ENCODE results near the gene RPL19.

DNA sequence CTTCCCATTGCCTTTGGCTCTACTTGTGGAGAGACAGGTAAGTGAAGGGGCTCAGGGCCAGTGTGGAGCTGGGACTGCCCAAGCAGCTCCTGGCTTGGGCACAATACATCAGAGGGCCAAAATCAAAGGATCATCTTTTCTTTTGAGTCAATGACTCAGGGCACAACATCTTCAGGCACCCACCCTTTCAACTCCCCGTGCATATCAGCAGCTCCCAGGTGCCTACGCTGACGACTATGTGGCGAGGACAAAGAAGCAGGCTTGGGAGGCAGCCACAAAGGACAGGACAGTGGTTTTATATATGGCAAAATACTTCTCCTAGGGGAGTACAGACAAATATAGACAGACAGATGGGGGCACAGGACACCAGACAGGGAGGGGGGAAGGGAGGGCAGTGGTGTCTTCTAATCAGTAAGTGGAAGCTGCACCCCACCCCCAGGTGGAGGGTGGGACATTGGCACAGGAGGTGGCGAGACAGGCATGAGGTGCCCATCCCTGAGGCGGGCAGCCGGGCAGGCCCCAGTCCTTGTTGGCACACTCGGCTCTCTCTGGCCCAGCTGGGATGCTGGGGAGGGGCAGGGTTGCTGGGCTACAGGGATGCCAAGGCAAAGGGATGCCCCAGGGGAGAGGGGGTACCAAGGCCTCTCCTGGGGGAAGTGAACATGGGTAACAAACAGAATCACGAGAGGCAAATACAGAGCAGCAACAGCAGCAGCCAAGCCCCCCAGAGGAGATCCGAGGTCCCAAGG, 26.4 kb upstream of the RPL19 start:
- TF ChIP-seq, protein P1, sequence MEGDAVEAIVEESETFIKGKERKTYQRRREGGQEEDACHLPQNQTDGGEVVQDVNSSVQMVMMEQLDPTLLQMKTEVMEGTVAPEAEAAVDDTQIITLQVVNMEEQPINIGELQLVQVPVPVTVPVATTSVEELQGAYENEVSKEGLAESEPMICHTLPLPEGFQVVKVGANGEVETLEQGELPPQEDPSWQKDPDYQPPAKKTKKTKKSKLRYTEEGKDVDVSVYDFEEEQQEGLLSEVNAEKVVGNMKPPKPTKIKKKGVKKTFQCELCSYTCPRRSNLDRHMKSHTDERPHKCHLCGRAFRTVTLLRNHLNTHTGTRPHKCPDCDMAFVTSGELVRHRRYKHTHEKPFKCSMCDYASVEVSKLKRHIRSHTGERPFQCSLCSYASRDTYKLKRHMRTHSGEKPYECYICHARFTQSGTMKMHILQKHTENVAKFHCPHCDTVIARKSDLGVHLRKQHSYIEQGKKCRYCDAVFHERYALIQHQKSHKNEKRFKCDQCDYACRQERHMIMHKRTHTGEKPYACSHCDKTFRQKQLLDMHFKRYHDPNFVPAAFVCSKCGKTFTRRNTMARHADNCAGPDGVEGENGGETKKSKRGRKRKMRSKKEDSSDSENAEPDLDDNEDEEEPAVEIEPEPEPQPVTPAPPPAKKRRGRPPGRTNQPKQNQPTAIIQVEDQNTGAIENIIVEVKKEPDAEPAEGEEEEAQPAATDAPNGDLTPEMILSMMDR (IDR thresholded peaks at IDR 0.05; ENCODE audit: insufficient read depth, low read depth, low read length) = no peak
- TF ChIP-seq EZH2 (IDR thresholded peaks at IDR 0.05; ENCODE audit: insufficient read depth, low read length) = no peak
